ENCODE measurements around the gene APLNR.

APLNR gene

GRCh38 chr11:57214494-57214893 lies 22.6 kb downstream of the APLNR start:
- DNase-seq = no peak

DNA sequence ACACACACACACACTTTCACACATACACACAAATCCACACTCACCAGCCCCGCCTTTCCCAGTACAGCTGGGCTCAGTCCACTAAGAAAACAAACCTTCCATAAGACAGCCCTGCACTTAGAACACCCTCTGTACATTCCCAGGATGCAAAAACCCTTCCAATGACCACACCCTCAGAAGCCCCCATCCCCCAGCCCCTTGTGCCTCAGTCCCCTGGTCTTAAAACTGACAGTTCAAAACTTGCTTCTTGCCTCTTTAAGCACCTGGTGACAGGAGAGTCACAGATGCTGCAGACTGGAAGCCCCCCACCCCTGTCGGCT lies 23.0 kb downstream of the APLNR start:
- no peak for DNase-seq

GRCh38 chr11:57213342-57214097 lies 23.5 kb downstream of the APLNR start:
- no peak for DNase-seq

DNA sequence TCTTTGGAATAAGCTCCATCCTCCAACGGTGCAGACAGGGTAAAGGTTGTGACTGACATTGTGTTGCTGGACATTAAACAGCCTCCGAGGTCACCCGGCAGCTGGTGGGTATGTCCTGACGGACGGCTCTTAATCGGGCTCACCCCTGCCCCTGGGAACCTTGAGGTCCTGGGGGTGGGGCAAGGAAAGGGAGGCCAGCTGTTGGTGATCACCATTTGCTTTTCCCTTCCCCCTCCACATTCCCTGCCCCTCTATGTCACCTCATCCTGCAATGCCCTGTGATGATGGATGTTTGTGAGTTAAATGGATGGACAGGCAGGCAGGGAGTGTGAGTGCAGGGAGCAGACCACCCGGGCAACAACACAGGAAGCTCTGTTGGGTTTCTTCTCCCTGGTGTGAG lies 26.3 kb downstream of the APLNR start:
- no peak for DNase-seq

DNA sequence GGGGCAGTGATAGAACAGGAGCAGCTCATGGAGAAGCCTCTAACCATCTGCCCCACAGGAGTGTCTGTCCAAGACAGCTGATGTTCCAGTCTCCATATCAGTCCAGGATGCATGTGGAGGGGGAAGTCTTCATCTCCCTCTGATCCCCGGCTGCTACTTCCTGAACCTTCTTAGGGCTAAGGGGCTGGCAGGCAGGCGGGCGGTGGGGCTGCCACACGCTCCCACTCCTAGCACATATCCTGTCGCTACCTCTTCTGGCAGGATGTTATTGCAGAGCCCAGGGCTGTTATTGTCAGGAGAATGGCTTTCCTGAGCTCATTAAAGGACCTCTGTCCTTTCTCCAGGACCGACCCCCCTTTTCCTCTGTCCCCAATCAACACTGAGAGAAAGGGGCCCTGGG lies 29.9 kb downstream of the APLNR start:
- no peak for DNase-seq

DNA sequence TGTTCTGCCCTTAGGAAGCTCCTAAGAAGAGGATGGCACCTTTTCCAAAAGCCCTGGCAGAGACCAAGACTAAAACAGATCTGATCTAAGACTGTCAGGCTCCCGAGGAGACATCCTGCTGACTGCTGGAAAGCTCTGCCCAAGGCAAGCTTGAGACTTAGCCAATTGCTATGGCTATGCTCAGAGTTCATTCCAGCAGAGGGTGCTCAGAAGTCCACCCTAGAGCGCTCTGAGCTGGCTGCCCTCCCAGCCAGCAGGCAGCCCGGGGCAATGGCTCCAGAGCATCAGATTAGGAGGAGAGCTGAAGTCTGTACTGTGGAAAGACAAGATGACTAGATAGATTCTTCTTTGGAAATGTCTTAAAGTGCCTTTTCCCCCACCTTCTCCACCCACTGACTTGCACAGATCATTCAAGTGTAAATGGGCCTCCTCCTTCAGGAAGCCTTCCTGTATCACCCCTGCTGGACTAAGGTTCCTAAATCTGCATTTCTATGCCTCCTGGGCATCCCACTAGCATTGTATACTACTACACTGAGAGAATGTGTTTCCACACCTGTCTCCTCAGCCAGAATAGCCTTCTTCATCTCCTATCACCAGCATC lies 31.9 kb downstream of the APLNR start:
- DNase-seq = no peak

DNA sequence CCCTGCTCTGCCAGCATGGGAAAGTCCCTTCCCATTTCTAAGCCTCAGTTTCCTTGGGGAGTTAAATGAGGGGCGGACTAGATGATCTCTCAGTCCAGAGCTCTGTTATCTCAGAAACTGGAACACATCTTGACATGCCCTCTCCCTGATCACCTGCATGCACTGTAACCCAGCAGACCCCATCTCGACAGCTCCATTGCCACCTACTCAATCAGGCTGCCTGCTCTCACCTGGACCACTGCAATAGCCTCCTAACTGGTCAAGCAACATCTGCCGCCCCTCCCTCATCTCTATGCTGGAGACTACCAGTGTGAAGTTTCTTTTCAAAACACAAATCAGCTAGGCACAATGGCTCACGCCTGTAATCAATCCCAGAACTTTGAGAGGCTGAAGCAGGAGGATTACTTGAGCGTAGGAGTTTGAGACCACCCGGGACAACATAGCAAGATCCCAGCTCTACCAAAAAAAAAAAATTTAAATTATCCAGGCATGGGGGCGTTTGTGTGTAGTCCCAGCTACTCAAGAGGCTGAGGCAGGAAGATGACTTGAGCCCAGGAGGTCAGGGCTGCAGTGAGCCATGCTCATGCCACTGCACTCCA lies 33.1 kb downstream of the APLNR start:
- no peak for DNase-seq

- no peak for DNase-seq
Observed at GRCh38 chr11:57203359-57203758, 33.7 kb downstream of the APLNR start.

- DNase-seq = no peak
Observed at GRCh38 chr11:57202281-57202680, 34.8 kb downstream of the APLNR start.

DNA sequence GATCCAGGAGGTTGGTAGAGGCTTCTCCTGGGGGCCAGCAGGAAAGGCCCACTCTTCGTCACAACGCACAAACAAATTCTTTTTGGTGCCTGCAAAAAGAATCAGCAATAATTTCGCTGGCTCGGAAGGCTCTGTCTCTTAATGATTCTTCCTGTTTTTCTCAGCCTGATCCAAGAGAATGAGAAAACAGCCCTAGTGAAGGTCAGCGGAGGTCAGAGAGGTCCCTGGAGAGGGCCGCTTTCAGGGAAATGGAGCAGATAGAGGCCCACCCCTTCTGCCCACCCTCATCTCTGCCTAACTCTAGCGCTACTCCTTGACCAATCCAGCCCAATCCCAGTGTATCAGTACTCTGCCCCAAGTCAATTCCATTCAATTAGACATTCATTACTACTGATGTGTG lies 36.1 kb downstream of the APLNR start:
- no peak for DNase-seq

- DNase-seq = no peak
Observed at GRCh38 chr11:57199330-57199729, 37.7 kb downstream of the APLNR start.

DNA sequence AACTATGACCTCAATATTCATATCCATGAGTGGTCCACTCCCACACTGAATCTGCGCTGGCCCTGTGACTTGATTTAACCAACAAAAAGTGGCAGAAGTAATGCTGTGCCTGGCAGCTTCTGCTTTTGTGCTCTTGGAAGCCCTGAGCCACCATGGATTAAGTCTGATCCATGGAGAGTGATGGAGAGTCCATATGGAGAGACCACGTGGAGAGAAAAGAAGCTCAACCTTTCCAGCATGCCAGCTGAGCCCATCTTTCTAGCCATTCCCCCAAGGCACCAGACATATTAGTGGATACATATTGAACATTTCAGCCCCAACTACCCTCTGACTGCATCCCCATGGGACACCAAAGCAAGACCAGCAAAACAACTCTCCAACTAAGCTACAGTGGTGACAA lies 39.3 kb downstream of the APLNR start:
- no peak for DNase-seq

- DNase-seq = no peak
Observed at GRCh38 chr11:57196596-57196995, 40.5 kb downstream of the APLNR start.

DNA sequence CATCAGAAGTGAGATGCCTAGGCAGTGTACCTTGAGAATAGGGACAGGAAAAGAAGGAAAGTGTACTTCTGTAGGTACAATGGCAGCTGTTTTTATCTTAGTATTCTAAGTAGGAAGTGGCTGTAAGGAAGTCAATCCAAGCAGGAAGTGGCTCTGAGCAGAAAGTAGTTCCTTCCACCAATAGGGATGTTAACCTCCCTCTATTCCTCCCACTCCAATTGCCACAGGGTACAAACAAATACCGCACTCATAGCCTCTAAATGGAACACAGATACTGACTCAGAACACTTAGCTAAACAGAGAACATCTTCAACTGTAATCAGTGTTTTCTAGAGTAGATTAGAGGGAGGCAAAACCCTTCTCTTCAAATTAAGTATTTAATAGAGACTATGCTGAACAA lies 44.7 kb downstream of the APLNR start:
- DNase-seq = no peak

GRCh38 chr11:57191311-57192219 lies 45.5 kb downstream of the APLNR start:
- DNase-seq = no peak

- DNase-seq = no peak
Observed at GRCh38 chr11:57190548-57190947, 46.5 kb downstream of the APLNR start.

All from stimulated activated CD4-positive, alpha-beta T cell treated with anti-CD3 and anti-CD28 coated beads, Interleukin-1b, Interleukin-23, amount 100 ng/mL, for 48 hours (primary cell).